ENCODE results near the gene DYSF. TPM values are rescaled to one million over a fixed set of nuclear protein-coding genes. Genes with fewer than 3 reads are reported as not detected.

DYSF gene
- total RNA-seq, 4 donors from 2014 or later = 10.3 to 14.9 (median 14.4) TPM

GRCh38 chr2:71586471-71586870, 133.1 kb downstream of the DYSF start:
- DNase-seq = no peak
- no peak overlapping the region for H3K4me3 ChIP-seq (replicated peaks in 1 of 3)
- H3K4me1 ChIP-seq = no peaks in the 10 kb centered on the region
- H3K9me3 ChIP-seq = no peaks in the 10 kb centered on the region
- no peaks in the 10 kb centered on the region for H3K36me3 ChIP-seq
- intact Hi-C loops (cut with DNase I) = no loop called here
- 82 to 83% methylated on average over 8 of the region's 8 CpGs for WGBS, 2 donors
- no peak for TF ChIP-seq POLR2A (IDR thresholded peaks at IDR 0.05)
- TF ChIP-seq, protein P1, sequence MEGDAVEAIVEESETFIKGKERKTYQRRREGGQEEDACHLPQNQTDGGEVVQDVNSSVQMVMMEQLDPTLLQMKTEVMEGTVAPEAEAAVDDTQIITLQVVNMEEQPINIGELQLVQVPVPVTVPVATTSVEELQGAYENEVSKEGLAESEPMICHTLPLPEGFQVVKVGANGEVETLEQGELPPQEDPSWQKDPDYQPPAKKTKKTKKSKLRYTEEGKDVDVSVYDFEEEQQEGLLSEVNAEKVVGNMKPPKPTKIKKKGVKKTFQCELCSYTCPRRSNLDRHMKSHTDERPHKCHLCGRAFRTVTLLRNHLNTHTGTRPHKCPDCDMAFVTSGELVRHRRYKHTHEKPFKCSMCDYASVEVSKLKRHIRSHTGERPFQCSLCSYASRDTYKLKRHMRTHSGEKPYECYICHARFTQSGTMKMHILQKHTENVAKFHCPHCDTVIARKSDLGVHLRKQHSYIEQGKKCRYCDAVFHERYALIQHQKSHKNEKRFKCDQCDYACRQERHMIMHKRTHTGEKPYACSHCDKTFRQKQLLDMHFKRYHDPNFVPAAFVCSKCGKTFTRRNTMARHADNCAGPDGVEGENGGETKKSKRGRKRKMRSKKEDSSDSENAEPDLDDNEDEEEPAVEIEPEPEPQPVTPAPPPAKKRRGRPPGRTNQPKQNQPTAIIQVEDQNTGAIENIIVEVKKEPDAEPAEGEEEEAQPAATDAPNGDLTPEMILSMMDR (IDR thresholded peaks at IDR 0.05) = no peak
- no peaks in the 10 kb centered on the region for H3K27me3 ChIP-seq
- no peak overlapping the region for H3K27ac ChIP-seq

- no peaks in the 10 kb centered on the region for H3K9me3 ChIP-seq
- H3K4me3 ChIP-seq (replicated peaks in 1 of 3) = no peak overlapping the region
- H3K27me3 ChIP-seq = no peaks in the 10 kb centered on the region
- H3K4me1 ChIP-seq = no peaks in the 10 kb centered on the region
- intact Hi-C loops (cut with DNase I) = no loop called here
- no peaks in the 10 kb centered on the region for H3K36me3 ChIP-seq
- TF ChIP-seq POLR2A (IDR thresholded peaks at IDR 0.05) = no peak
- TF ChIP-seq, protein P1 (IDR thresholded peaks at IDR 0.05) = no peak
- WGBS, 2 donors = 96% methylated on average over 3 to 4 of the region's 4 CpGs
- no peak for DNase-seq
- no peak overlapping the region for H3K27ac ChIP-seq
Observed at GRCh38 chr2:71587509-71588073, 134.2 kb downstream of the DYSF start.

GRCh38 chr2:71588497-71589170, 135.3 kb downstream of the DYSF start:
- intact Hi-C loops (cut with DNase I) = no loop called here
- TF ChIP-seq POLR2A (IDR thresholded peaks at IDR 0.05) = no peak
- TF ChIP-seq, protein P1 (IDR thresholded peaks at IDR 0.05) = no peak
- Histone ChIP-seq H3K4me1 (no peaks in the 10 kb centered on the region), H3K4me3 (replicated peaks in 1 of 3) (no peak overlapping the region), H3K36me3 (no peaks in the 10 kb centered on the region), H3K27ac (no peak overlapping the region), H3K27me3 (no peaks in the 10 kb centered on the region), H3K9me3 (no peaks in the 10 kb centered on the region)
- no peak for DNase-seq
- WGBS, 2 donors = 78 to 83% methylated on average over 10 of the region's 10 CpGs

DNA sequence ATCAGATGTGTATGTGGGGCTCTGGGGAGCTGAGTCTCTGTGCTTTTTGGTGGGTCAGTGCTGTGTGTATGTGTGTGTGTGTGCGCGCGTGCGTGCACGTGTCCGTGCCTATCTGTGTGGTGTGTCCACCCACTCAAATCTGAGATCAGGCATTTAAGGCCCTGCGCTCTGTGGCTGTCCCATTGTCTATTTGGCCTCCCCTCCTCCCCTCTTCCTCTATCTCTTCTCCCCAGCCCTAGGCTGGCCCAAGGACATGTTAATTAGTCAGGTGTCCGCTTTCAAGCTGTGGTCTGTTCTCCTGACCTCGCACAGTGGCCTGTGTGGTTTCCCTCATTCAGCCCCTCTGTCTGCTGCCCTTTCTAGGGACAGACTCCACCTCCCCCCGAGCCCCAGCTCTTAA, 136.4 kb downstream of the DYSF start:
- Histone ChIP-seq H3K4me3 (replicated peaks in 1 of 3) (no peak overlapping the region), H3K4me1 (no peaks in the 10 kb centered on the region), H3K27ac (no peak overlapping the region), H3K27me3 (no peaks in the 10 kb centered on the region), H3K36me3 (no peaks in the 10 kb centered on the region), H3K9me3 (no peaks in the 10 kb centered on the region)
- TF ChIP-seq, protein P1 (IDR thresholded peaks at IDR 0.05) = no peak
- TF ChIP-seq POLR2A (IDR thresholded peaks at IDR 0.05) = no peak
- no peak for DNase-seq
- intact Hi-C loops (cut with DNase I) = no loop called here
- WGBS, 2 donors = 89 to 95% methylated on average over 10 of the region's 10 CpGs

- H3K9me3 ChIP-seq = no peaks in the 10 kb centered on the region
- no peaks in the 10 kb centered on the region for H3K27me3 ChIP-seq
- TF ChIP-seq POLR2A (IDR thresholded peaks at IDR 0.05) = no peak
- TF ChIP-seq, protein P1 (IDR thresholded peaks at IDR 0.05) = no peak
- intact Hi-C loops (cut with DNase I) = no loop called here
- peaks cover 0 to 3% of the 10 kb centered on the region in 2 donors for H3K4me1 ChIP-seq
- no peaks in the 10 kb centered on the region for H3K36me3 ChIP-seq
- no peak overlapping the region for H3K27ac ChIP-seq
- no peak overlapping the region for H3K4me3 ChIP-seq (replicated peaks in 1 of 3)
- no peak for DNase-seq
- WGBS, 2 donors = 91 to 97% methylated on average over 3 of the region's 3 CpGs
Observed at GRCh38 chr2:71591044-71591443, 137.7 kb downstream of the DYSF start.
